Ishikawa (cell line): Measurements from ENCODE around the gene GRM1.

ENCODE experiments used
- CEBPB ChIP-seq: IDR thresholded peaks from 2 replicates; pipeline ENCODE4 v1.6.1; 2012
- CREB1 ChIP-seq: IDR thresholded peaks from 2 replicates; pipeline ENCODE4 v1.6.1; 2012; ENCODE audit warnings: low read depth
- EGR1 ChIP-seq: IDR thresholded peaks from 2 replicates; pipeline ENCODE4 v1.6.1; 2012
- EP300 ChIP-seq: IDR thresholded peaks from 2 replicates; pipeline ENCODE4 v1.6.1; 2012; ENCODE audit warnings: borderline replicate concordance
- FOXM1 ChIP-seq: IDR thresholded peaks from 2 replicates; pipeline ENCODE4 v1.6.1; 2012; ENCODE audit warnings: low read depth, borderline replicate concordance
- NFIC ChIP-seq: IDR thresholded peaks from 2 replicates; pipeline ENCODE4 v1.6.1; 2012
- RAD21 ChIP-seq: IDR thresholded peaks from 2 replicates; pipeline ENCODE4 v1.6.1; 2012; ENCODE audit warnings: low read depth
- REST ChIP-seq: IDR thresholded peaks from 2 replicates; pipeline ENCODE4 v1.6.1; 2012; ENCODE audit warnings: low read depth, mild to moderate bottlenecking
- TAF1 ChIP-seq: IDR thresholded peaks from 2 replicates; pipeline ENCODE4 v1.6.1; 2012; ENCODE audit warnings: low read depth, mild to moderate bottlenecking
- TCF12 ChIP-seq: IDR thresholded peaks from 2 replicates; pipeline ENCODE4 v1.6.1; 2012; ENCODE audit warnings: low read depth
- TEAD4 ChIP-seq: IDR thresholded peaks from 2 replicates; pipeline ENCODE4 v1.6.1; 2012
- YY1 ChIP-seq: IDR thresholded peaks from 2 replicates; pipeline ENCODE4 v1.6.1; 2012; ENCODE audit warnings: low read depth
- TF ChIP-seq, protein P1 (sequence below): IDR thresholded peaks from 2 replicates; pipeline ENCODE4 v1.6.1; 2012
- TF ChIP-seq, protein P2 (sequence below): IDR thresholded peaks from 2 replicates; pipeline ENCODE4 v1.6.1; 2012

DNA sequence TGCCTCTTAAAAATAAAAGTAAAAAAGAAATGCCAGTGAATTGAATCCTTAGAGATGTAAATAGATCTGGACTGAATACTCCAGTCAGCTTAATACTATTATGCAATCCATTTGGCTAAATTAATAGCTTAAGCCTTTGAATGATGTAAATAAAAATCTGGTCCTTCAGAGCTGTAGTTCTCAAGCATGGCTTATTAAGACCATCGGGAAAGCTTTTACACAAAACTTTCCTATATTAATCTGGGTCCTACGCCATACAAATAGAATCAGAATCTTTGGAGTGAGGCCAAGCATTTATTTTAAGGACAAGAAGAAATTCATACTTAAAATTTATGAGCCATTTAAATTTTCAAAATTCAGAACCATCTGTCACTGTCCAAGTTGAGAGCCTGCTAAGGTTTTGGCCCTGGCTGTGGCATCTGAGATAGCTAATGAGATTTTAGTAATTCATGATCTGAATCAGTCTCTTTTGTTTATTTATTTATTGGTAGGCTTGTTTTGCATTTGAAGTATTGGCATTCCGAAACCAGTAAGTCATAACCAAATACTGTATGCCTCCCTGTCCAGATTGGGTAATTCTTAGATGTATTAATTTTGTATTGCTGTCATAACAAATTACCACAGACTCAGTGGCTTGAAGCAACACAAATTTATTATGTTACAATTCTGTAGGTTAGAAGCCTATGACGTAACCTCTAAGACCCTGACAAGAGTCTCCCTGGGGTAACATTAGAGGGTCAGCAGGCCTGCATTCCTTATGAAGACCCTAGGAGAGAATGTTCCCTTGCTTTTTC is 286.7 kb downstream of the GRM1 start:
- TF ChIP-seq TAF1 = no peak
- no peak for TF ChIP-seq EP300
- TF ChIP-seq, protein P1, sequence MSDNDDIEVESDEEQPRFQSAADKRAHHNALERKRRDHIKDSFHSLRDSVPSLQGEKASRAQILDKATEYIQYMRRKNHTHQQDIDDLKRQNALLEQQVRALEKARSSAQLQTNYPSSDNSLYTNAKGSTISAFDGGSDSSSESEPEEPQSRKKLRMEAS = no peak
- no peak for TF ChIP-seq TCF12
- TF ChIP-seq YY1 = no peak
- no peak for TF ChIP-seq FOXM1
- no peak for TF ChIP-seq RAD21
- no peak for TF ChIP-seq REST
- TF ChIP-seq NFIC = no peak
- no peak for TF ChIP-seq CREB1
- TF ChIP-seq TEAD4 = no peak
- no peak for TF ChIP-seq CEBPB
- TF ChIP-seq, protein P2, sequence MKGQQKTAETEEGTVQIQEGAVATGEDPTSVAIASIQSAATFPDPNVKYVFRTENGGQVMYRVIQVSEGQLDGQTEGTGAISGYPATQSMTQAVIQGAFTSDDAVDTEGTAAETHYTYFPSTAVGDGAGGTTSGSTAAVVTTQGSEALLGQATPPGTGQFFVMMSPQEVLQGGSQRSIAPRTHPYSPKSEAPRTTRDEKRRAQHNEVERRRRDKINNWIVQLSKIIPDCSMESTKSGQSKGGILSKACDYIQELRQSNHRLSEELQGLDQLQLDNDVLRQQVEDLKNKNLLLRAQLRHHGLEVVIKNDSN = no peak
- TF ChIP-seq EGR1 = no peak
